K562 (cell line): Measurements from ENCODE around the gene SUFU. TPM values are rescaled to one million over a fixed set of nuclear protein-coding genes. Genes with fewer than 3 reads are reported as not detected.

Experiments
- FOXK1 ChIP-seq: sonication (generic); formaldehyde crosslinking; IDR thresholded peaks from 2 replicates; pipeline ENCODE4 v1.8.0; 2022; ENCODE audit warnings: missing genetic modification reagents, mild to moderate bottlenecking, borderline replicate concordance
- NBN ChIP-seq: fragments of 450-650 bp; IDR thresholded peaks from 2 replicates; pipeline ENCODE4 v1.6.1; 2016; ENCODE audit warnings: low read depth, mild to moderate bottlenecking
- polyA plus RNA-seq, 8 experiments: library from polyadenylated mRNA; depleted of rRNA in 4 of 8; stranded (reverse) in 5 of 8; unstranded in 3 of 8; fragments of >200 nt; fragmentation: Nextera tagmentation in 2 of 8; fragmentation: Illumina TruSeq in 1 of 8; extraction: Ambion mirVana in 2 of 8; extraction: Trizol in 1 of 8; gene quantifications; 2 replicates each; pipeline versions ENCODE4 v1.2.1 to v1.2.3, GENCODE V29; 2011 to 2014; ENCODE audit warnings: inconsistent platforms in 1 of 8, missing spikeins in 1 of 8
- total RNA-seq, 7 experiments: library from RNA; depleted of rRNA in 6 of 7; stranded (reverse); fragments of >200 nt in 6 of 7; fragmentation: Illumina TruSeq in 2 of 7; extraction: Trizol in 2 of 7; gene quantifications; 2 replicates each; pipeline versions ENCODE4 v1.2.1 to v1.2.3, GENCODE V29; 2011 to 2021; ENCODE audit warnings: low replicate concordance in 1 of 7
- TF ChIP-seq, protein P1 (sequence below), 2 experiments: fragments of 450-650 bp; IDR thresholded peaks; 2 replicates each; pipeline ENCODE4 v1.6.1; 2016; ENCODE audit warnings: mild to moderate bottlenecking in 2 of 2, borderline replicate concordance in 1 of 2, low read depth in 1 of 2, moderate library complexity in 1 of 2

The SUFU gene
- total and polyA plus RNA-seq, 9 of the 15 experiments (the other 6 are each of a cell fraction or from before 2014, with no cell fraction given): 0.59 to 6.3 (median 0.82) TPM

DNA sequence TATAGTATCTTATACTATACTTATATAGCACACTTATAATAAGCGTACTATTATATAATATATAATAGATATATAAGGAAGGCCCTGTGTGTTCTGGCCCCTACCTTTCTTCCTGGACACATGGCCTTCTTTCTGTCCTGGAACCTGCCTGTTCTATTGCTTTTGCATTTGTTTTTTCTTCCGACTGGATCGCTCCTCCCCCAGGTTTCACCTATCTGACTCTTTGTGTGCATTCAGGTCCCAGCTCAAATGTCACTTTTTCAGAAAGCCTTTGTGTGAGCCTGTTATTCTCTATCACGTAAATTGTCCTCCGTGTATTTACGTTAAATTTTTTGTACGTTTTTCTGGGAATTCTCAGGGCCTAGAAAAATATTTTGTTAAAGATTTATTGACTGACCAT is 137.6 kb downstream of the SUFU start (continued):
- TF ChIP-seq, protein P1, sequence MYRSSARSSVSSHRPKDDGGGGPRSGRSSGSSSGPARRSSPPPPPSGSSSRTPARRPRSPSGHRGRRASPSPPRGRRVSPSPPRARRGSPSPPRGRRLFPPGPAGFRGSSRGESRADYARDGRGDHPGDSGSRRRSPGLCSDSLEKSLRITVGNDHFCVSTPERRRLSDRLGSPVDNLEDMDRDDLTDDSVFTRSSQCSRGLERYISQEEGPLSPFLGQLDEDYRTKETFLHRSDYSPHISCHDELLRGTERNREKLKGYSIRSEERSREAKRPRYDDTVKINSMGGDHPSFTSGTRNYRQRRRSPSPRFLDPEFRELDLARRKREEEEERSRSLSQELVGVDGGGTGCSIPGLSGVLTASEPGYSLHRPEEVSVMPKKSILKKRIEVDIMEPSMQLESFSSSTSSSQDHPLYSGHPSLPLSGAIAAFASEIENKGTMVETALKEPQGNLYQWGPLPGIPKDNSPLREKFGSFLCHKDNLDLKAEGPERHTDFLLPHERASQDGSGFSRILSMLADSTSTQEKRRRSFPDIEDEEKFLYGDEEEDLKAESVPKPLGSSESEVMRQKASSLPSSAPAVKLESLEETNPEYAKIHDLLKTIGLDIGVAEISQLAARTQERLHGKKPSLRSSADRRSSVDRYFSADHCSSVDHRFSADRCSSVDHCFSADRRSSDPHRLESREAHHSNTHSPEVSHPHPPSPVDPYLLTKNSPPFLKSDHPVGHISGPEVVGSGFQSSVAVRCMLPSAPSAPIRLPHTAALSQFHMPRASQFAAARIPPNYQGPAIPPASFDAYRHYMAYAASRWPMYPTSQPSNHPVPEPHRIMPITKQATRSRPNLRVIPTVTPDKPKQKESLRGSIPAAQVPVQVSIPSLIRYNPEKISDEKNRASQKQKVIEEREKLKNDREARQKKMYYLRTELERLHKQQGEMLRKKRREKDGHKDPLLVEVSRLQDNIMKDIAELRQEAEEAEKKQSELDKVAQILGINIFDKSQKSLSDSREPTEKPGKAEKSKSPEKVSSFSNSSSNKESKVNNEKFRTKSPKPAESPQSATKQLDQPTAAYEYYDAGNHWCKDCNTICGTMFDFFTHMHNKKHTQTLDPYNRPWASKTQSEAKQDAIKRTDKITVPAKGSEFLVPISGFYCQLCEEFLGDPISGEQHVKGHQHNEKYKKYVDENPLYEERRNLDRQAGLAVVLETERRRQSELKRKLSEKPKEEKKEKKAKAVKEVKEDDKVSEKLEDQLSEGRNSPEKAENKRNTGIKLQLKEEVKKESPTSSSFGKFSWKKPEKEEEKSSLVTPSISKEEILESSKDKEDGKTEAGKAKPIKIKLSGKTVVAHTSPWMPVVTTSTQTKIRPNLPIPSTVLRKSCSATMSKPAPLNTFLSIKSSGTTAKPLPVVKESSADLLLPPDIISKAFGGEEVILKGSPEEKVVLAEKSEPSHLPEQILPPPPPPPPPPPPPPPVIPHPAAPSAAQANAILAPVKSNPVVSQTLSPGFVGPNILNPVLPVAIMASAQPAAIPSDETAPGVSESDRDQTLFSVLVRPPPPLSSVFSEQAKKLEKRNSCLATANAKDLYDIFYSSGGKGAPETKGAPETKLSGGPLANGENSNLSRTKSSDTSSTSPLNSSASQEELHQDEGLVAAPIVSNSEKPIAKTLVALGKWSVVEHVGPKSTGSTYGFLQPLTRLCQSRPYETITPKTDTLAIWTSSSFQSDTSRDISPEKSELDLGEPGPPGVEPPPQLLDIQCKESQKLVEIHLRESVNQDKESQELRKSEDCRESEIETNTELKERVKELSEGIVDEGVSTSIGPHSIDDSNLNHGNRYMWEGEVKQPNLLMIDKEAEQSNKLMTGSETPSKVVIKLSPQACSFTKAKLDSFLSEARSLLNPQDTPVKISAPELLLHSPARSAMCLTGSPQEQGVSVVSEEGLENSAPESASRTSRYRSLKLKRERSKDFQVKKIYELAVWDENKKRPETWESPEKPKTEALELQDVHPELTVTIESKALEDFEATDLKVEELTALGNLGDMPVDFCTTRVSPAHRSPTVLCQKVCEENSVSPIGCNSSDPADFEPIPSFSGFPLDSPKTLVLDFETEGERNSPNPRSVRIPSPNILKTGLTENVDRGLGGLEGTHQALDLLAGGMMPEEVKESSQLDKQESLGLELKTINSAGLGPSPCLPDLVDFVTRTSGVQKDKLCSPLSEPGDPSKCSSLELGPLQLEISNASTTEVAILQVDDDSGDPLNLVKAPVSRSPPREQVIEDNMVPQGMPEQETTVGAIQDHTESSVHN (IDR thresholded peaks at IDR 0.05; ENCODE audit: borderline replicate concordance in 1 of 2, low read depth in 1 of 2): 0 out of 4 replicates have a peak, but pooled peaks of 1 of the 2 experiments have one; percentile 10
- no peak for TF ChIP-seq FOXK1 (CRISPR knock-in tag)
- TF ChIP-seq NBN: no peak
- TF ChIP-seq, all 486 proteins: peak for 2
